Peyer's patch (tissue), 4 donors: ENCODE measurements around the gene PDE4D. TPM values are rescaled to one million over a fixed set of nuclear protein-coding genes. Genes with fewer than 3 reads are reported as not detected.

Source experiments
- DNase-seq, 3 donors: peaks; one replicate each; pipeline ENCODE4 v3.0.0-alpha.2; 2017 to 2019
- H3K27ac ChIP-seq, 4 donors: fragments of 200-600 bp; sonication (generic); one replicate each; pipeline ENCODE4 v1.5.1; 2016 to 2019
- H3K27me3 ChIP-seq, 2 donors: fragments of 200-600 bp; sonication (generic); one replicate each; pipeline ENCODE4 v1.5.1; 2019
- H3K36me3 ChIP-seq, 3 donors: fragments of 200-600 bp; sonication (generic); one replicate each; pipeline ENCODE4 v1.5.1; 2016 to 2019
- H3K4me1 ChIP-seq, 4 donors: fragments of 200-600 bp; sonication (generic); one replicate each; pipeline ENCODE4 v1.5.1; 2016 to 2019
- H3K4me3 ChIP-seq, 4 donors: fragments of 200-600 bp; sonication (generic); 1 replicate in 3 of 4; 2 replicates in 1 of 4; pipeline ENCODE4 v1.5.1; 2016 to 2019; ENCODE audit warnings: mild to moderate bottlenecking in 1 of 4
- H3K9me3 ChIP-seq, 4 donors: fragments of 200-600 bp; sonication (generic); one replicate each; pipeline ENCODE4 v1.5.1; 2016 to 2019; ENCODE audit warnings: mild to moderate bottlenecking in 1 of 4
- POLR2A ChIP-seq, 2 donors: fragments of 450-650 bp; IDR thresholded peaks; one replicate each; pipeline ENCODE4 v1.5.1; 2017; ENCODE audit warnings: antibody characterized with exemption in 2 of 2, mild to moderate bottlenecking in 2 of 2, moderate library complexity in 2 of 2
- total RNA-seq, 4 donors: library from RNA; depleted of rRNA; stranded (reverse); fragments of >200 nt; gene quantifications; one replicate each; pipeline ENCODE4 v1.1.0, GENCODE V29; 2016
- TF ChIP-seq, protein P1 (sequence below), 6 experiments: fragments of 450-650 bp in 4 of 6; fragments of 200-600 bp in 2 of 6; sonication (generic) in 1 of 6; IDR thresholded peaks; one replicate each; pipeline ENCODE4 v1.5.1; 2017 to 2019; ENCODE audit warnings: antibody characterized with exemption in 6 of 6, mild to moderate bottlenecking in 3 of 6, moderate library complexity in 1 of 6

The PDE4D gene
- total RNA-seq, 4 donors from 2014 or later = 19.8 to 89.1 (median 43.9) TPM

DNA sequence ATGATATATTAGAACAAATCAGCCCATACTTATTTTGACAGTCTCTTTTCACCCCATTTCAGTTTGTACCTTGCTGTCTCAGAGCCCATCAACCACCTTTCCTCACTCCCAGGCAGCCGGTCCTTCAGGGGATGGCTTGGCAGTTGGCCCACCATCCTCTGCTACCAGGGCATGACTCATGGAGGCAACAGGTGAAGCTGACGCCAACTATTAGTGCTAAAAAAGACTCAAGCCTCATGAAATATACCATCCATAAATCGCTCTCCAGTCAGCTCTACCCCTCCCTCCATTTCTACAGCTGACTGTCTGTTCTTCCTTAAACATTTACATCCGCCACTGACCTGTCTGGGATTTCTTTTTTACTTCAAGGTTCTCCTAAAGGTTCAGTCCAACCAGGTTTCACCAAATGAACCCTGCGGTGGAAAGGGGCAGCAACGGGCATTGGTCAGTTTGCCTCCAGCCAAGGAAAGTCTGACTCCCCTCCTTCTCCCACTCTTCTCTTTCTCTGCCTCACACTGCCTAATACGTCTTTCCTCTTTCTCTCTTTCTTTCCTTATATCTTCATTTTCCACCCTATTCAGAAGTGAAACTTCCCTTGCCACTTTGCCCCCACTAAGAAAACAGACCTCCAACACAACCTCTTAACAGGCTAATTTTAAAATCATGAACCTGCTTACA, 871.5 kb downstream of the PDE4D start:
- Histone ChIP-seq H3K27ac (no peak overlapping the region), H3K27me3 (no peaks in the 10 kb centered on the region), H3K9me3 (no peaks in the 10 kb centered on the region), H3K36me3 (no peaks in the 10 kb centered on the region), H3K4me3 (no peak overlapping the region), H3K4me1 (no peaks in the 10 kb centered on the region)
- DNase-seq = no peak
- TF ChIP-seq, protein P1, sequence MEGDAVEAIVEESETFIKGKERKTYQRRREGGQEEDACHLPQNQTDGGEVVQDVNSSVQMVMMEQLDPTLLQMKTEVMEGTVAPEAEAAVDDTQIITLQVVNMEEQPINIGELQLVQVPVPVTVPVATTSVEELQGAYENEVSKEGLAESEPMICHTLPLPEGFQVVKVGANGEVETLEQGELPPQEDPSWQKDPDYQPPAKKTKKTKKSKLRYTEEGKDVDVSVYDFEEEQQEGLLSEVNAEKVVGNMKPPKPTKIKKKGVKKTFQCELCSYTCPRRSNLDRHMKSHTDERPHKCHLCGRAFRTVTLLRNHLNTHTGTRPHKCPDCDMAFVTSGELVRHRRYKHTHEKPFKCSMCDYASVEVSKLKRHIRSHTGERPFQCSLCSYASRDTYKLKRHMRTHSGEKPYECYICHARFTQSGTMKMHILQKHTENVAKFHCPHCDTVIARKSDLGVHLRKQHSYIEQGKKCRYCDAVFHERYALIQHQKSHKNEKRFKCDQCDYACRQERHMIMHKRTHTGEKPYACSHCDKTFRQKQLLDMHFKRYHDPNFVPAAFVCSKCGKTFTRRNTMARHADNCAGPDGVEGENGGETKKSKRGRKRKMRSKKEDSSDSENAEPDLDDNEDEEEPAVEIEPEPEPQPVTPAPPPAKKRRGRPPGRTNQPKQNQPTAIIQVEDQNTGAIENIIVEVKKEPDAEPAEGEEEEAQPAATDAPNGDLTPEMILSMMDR (IDR thresholded peaks at IDR 0.05) = no peak
- TF ChIP-seq POLR2A (IDR thresholded peaks at IDR 0.05) = no peak

DNA sequence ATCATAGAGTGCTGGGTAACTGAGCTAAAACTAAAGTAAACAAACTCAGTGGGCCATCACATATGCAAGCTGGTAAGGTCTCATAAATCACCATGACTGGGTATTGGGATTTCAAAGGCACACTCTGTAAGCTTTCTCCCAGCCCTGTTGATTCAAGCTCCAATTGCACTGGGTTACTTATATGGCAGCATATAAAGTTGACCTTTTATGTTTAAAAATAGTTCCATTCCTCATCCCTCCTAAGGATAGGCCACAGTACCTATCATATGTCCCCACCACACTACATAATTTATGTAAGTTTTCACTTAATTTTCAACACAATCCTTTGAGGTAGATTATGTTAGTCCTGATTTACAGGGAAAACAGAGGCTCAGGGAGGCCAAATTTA, 872.2 kb downstream of the PDE4D start:
- H3K4me1 ChIP-seq = no peaks in the 10 kb centered on the region
- DNase-seq = no peak
- TF ChIP-seq, protein P1 (IDR thresholded peaks at IDR 0.05) = no peak
- no peak for TF ChIP-seq POLR2A (IDR thresholded peaks at IDR 0.05)

DNA sequence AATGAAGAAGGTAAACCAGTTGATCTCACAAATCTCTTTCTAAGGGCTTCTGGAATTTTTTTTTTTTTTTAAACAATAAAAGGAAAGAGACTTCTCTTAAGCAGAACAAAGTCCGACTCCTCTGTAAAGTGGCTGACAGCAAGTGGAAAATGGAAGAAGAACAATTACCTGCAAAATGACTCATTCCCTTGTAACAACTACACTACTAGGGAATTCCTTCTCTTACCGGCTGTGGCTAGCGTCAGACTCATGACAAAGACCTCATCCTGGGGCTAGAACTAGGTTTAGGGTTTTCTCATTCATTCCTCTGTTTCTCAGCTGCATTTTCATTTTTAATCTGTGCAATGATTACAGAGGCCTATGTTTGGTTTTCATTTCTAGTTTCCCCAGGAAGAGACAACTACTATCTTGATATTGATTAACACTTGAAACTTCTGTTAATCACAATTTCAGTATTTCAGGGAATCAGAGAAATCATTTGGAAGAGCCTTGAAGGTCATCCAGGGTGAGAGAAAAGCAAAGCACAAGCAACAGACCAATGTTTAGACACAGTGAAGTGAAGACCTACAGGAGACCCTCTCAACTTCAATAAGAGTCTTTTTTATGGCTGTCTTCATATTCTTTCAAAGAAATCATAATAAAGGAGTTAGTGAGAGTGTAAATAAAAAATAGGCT, 872.8 kb downstream of the PDE4D start:
- no peaks in the 10 kb centered on the region for H3K4me1 ChIP-seq

More for the DNA sequence above, 872.2 kb downstream of the PDE4D start:
- Histone ChIP-seq H3K27me3 (no peaks in the 10 kb centered on the region), H3K27ac (no peak overlapping the region), H3K4me3 (no peak overlapping the region), H3K9me3 (no peaks in the 10 kb centered on the region), H3K36me3 (no peaks in the 10 kb centered on the region)

DNA sequence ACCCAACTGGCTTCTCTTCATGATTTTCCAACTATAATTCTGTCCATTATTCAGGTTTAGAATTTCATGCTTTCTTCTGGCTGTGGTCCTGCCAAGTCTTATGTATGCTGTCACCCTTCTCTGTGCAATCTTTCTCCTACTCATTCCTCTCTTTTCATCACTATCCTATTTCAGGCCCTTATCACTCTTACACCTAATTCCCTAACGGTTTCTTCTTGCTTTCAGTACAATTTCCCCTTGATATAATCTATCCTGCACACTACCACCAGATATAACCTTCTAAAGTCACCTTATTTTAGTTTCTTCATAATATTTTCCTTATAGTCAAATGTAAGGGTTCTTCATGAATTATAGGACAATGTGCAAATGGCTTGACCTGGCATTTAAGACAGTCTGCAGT, 874.4 kb downstream of the PDE4D start:
- no peaks in the 10 kb centered on the region for H3K27me3 ChIP-seq
- H3K27ac ChIP-seq = no peak overlapping the region
- H3K4me1 ChIP-seq = no peaks in the 10 kb centered on the region
- no peaks in the 10 kb centered on the region for H3K9me3 ChIP-seq
- no peak overlapping the region for H3K4me3 ChIP-seq
- no peaks in the 10 kb centered on the region for H3K36me3 ChIP-seq
- DNase-seq = no peak
- TF ChIP-seq POLR2A (IDR thresholded peaks at IDR 0.05) = no peak
- TF ChIP-seq, protein P1 (IDR thresholded peaks at IDR 0.05) = no peak

More for the DNA sequence above, 872.8 kb downstream of the PDE4D start:
- DNase-seq = no peak
- no peak for TF ChIP-seq POLR2A (IDR thresholded peaks at IDR 0.05)
- TF ChIP-seq, protein P1 (IDR thresholded peaks at IDR 0.05) = no peak
- Histone ChIP-seq H3K4me3 (no peak overlapping the region), H3K27ac (no peak overlapping the region), H3K27me3 (no peaks in the 10 kb centered on the region), H3K9me3 (no peaks in the 10 kb centered on the region), H3K36me3 (no peaks in the 10 kb centered on the region)

DNA sequence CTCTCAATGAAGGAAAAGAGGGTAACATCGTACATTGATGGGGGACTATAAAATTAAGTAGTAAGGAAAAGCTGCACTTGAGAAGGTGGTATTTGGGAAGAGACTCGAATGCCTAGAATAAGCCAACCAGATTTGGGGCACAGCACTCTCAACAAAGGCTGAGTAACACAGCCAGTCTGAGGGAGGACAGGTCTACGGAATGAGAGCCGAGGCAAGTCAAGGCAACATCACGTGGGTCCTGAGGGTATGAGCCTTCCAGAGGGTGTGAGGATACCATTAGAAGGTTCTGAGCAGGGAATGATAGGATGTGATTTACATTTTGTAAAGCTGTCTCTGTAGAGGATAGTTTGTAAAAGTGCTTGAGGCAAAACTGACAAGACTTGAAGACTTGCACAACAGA, 876.6 kb downstream of the PDE4D start:
- H3K27ac ChIP-seq = no peak overlapping the region
- no peaks in the 10 kb centered on the region for H3K36me3 ChIP-seq
- no peak overlapping the region for H3K4me3 ChIP-seq
- no peak for TF ChIP-seq POLR2A (IDR thresholded peaks at IDR 0.05)
- TF ChIP-seq, protein P1 (IDR thresholded peaks at IDR 0.05) = no peak
- H3K9me3 ChIP-seq = no peaks in the 10 kb centered on the region
- no peaks in the 10 kb centered on the region for H3K27me3 ChIP-seq
- DNase-seq = no peak
- H3K4me1 ChIP-seq = no peaks in the 10 kb centered on the region
